ENCODE measurements around the gene SPOCK1. TPM values are rescaled to one million over a fixed set of nuclear protein-coding genes. Genes with fewer than 3 reads are reported as not detected.
"Not testable (repeated sequence)": the region's sequence is repeated elsewhere in the genome, so short reads cannot be mapped to it uniquely, and the experiment has no call there.

SPOCK1 gene
- 10 to 100 TPM in 2 of 4 donors, 1 to 10 TPM in 2; 6.4 to 11.5 (median 10.0) TPM for polyA plus RNA-seq (ENCODE audit: insufficient read length in 4 of 4)

DNA sequence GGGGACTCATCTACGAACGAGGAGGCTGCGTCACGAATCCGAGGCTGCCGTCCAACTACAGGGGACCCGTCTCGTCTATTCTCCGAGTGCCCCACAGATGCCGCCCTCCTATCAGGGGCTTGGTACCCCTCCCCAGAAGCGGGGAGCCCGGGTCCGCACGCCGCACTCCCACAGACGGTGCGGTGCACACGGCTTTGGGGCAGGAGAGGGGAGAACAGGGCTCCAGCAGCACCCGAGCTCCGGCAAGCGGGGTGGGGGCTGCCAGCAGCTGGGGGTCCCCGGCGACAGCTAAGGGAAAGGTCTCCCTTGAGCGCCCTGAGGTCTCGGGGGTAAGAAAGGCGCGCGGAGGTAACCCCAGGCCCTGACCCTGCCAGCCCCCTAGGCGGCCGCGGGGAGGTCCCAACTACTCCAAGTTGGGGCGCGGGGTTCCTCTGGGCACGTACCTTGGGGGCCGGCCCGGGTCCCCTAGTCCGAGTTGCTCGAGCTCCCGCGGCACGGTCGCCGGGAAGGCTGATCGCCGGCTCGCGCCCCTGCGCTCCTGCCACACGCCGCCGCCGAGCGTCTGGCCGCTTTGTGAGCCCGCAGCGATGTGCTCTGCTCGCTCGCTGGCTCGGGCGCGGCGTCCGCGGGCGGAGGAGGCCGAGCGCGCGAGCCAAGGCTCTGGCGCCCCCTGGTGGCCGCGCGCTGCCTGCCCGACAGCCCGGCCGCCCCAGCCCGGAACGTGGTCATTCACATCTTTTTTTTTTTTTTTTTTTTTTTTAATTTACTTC lies at the start of gene SPOCK1:
Gene SPOCK1 (minus strand): TSS at position 591 of the 770 bp plus-strand sequence.
- DNase-seq (ENCODE audit: low read depth in 4 of 4, low spot score in 2 of 4), result peak; percentile 21 to 62 (median 50)

- no peak for DNase-seq (ENCODE audit: low read depth in 4 of 4, low spot score in 2 of 4)
Observed at GRCh38 chr5:137545956-137546355, 46.8 kb upstream of the SPOCK1 start.

DNA sequence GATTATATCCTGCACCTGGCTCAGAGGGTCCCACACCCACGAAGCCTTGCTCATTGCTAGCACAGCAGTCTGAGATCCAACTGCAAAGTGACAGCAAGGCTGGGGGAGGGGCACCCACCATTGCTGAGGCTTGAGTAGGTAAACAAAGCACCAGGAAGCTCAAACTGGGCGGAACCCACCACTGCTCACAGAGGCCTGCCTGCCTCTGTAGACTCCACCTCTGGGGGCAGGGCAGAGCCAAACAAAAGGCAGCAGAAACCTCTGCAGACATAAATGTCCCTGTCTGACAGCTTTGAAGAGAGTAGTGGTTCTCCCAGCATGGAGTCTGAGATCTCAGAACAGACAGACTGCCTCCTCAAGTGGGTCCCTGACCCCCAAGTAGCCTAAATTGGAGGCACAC lies 36.3 kb upstream of the SPOCK1 start:
- DNase-seq (ENCODE audit: low read depth in 4 of 4, low spot score in 2 of 4), result not testable (repeated sequence)

- DNase-seq (ENCODE audit: low read depth in 4 of 4, low spot score in 2 of 4), result no peak
Observed at GRCh38 chr5:137533963-137534362, 34.8 kb upstream of the SPOCK1 start.

GRCh38 chr5:137531266-137531665 lies 32.1 kb upstream of the SPOCK1 start:
- no peak for DNase-seq (ENCODE audit: low read depth in 4 of 4, low spot score in 2 of 4)

DNA sequence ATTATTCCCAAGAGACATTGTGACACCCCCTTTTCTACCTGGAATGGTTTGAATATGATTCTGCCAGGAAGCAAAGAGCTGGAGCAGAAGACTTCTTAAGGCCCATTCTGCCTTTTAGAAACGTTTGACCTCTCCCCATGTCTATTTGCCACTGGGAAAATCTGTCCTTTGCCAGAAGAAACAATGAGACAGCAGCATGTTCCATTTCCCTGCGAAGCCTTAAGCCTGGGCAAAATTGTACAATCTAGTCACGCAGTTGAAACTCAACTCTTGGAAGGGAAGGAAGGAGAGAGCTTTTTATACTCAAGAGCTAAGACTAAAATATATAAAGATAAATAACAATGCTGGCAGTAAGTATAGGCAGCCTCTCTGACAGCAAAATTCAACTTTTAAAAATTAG lies 22.1 kb upstream of the SPOCK1 start:
- DNase-seq (ENCODE audit: low read depth in 4 of 4, low spot score in 2 of 4), result no peak

DNA sequence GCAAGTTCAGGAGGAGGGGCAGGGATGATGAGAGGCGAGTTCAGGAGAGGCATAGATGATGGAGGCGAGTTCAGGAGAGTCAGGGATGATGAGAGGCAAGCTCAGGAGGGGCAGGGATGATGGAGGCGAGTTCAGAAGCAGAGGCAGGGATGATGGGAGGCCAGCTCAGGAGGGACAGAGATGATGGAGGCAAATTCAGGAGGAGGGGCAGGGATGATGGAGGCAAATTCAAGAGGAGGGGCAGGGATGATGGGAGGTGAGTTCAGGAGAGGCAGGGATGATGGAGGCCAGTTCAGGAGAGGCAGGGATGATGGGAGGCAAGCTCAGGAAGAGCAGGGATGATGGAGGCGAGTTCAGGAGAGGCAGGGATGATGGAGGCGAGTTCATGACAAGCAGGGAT lies 17.8 kb upstream of the SPOCK1 start:
- no peak for DNase-seq (ENCODE audit: low read depth in 4 of 4, low spot score in 2 of 4)

DNA sequence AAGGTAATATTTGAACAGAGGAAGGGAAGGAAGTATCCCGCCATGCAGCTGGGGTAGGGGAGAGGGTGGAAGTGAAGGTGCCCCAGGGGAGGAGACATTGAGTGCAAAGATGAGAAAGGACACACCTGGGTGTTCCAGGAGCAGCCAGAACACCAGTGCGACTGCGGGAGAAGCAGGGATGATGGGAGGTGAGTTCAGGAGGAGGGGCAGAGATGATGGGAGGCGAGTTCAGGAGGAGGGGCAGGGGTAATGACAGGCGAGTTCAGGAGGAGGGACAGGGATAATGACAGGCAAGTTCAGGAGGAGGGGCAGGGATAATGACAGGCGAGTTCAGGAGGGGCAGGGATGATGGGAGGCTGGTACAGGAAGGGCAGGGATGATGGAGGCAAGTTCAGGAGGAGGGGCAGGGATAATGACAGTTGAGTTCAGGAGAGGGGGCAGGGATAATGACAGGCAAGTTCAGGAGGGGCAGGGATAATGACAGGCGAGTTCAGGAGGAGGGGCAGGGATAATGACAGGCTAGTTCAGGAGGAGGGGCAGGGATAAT lies 17.2 kb upstream of the SPOCK1 start:
- no peak for DNase-seq (ENCODE audit: low read depth in 4 of 4, low spot score in 2 of 4)

DNA sequence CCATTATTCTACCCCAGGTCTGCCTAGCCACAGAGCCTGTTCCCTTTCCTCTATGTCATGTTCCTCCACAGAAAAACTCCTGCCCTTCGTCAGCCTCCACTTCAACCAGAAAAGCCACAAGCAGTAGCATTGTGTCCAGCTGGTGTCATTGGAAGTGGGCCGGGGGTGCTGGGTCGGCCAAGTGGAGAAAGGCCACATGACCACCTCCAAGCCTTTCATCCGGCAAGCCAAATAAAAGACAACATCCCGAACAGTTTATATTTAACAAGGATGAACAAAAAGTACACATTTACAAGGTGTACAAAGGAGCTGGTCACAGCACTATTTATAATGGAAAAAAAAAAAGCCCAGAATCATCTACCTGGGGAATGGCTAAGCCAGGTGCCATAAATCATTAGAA lies 16.1 kb upstream of the SPOCK1 start:
- DNase-seq (ENCODE audit: low read depth in 4 of 4, low spot score in 2 of 4), result no peak

GRCh38 chr5:137510671-137511070 lies 11.5 kb upstream of the SPOCK1 start:
- no peak for DNase-seq (ENCODE audit: low read depth in 4 of 4, low spot score in 2 of 4)

- no peak for DNase-seq (ENCODE audit: low read depth in 4 of 4, low spot score in 2 of 4)
Observed at GRCh38 chr5:137507150-137507549, 8.0 kb upstream of the SPOCK1 start.

DNA sequence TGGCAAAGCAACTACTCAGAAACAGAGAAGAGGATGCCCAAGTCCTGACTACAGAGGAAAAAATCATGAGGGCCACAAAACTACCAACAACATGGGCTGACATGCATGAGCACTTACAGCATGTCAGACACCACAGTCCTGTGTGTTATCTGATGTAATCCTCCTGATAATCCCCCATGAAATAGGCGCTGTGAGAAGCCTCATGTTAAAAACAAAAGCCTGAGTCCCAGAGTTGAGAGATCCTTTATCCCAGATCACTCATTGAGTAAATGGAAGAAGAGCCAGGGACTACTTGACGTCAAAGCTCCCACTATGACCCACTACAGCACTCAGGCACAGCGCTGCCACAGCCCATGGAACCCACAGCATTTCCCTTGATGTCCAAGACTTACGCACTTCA lies 7.2 kb upstream of the SPOCK1 start:
- DNase-seq (ENCODE audit: low read depth in 4 of 4, low spot score in 2 of 4), result no peak

GRCh38 chr5:137504916-137505315 lies 5.8 kb upstream of the SPOCK1 start:
- no peak for DNase-seq (ENCODE audit: low read depth in 4 of 4, low spot score in 2 of 4)

DNA sequence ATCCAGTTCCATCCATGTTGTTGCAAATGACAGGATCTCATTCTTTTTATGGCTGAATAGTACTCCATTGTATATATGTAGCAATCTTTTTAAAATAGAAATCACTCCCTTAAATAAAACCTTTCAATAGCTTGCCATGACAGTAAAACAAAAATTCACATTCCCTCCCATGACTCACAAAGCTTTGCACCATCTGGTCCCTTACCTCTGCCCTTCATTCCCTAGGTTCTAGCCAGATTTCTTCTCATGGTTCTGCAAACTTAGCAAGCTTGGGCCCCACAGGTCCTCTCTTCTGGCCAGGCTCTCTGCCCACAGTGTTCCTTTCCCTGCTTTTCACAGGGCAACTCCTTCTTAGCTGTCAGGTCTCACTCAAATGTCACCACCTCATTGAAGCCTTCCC lies 4.3 kb upstream of the SPOCK1 start:
- no peak for DNase-seq (ENCODE audit: low read depth in 4 of 4, low spot score in 2 of 4)

DNA sequence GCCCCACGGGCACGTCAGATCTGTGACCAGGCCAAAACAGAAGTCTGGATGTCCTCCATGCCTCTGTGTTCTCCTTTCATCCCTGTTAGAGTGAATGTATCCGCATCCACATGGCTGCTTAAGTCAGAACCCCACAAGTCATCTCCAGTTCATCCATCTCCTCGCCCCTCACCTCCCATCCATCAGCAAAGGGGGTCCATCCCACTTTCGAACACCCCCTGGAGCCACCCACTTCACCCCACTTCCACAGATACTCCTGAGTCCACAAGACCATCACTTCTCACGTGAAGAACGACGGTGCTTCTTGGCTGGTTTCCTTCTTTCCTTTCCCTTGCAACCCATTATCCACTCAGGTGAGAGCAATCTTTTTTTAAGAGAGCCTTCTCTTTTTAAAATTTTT lies 3.5 kb upstream of the SPOCK1 start:
- DNase-seq (ENCODE audit: low read depth in 4 of 4, low spot score in 2 of 4), result no peak

DNA sequence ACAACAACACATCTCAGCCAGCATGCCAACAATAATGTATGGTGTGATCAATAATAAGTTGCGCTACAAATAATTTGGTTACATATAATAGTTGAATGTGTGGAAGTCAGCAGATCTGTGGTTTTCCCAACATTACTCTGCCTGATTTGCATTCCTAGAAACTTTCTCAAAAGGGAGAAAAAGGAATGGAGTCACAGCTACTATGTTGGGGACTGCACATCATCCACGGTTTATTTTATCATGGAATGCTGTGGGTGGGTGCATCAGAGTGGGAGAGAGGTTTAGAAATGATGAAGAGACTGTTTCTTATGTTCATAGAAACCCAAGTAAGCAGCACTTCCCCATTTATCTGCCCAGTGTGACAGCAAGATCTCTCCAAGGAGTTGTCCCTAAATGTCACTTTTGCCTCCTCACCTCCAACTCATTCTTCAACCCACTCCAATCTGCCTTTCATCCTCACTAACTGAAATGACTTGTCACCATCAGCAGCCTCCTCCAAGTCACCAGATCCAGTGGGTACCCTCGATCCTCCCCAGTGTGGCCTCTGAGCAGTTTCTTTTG lies 2.8 kb upstream of the SPOCK1 start:
- no peak for DNase-seq (ENCODE audit: low read depth in 4 of 4, low spot score in 2 of 4)

- no peak for DNase-seq (ENCODE audit: low read depth in 4 of 4, low spot score in 2 of 4)
Observed at GRCh38 chr5:137501226-137501625, 2.1 kb upstream of the SPOCK1 start.

GRCh38 chr5:137500615-137501225 lies 1.6 kb upstream of the SPOCK1 start:
- no peak for DNase-seq (ENCODE audit: low read depth in 4 of 4, low spot score in 2 of 4)

GRCh38 chr5:137499506-137499847 lies 351 bp upstream of the SPOCK1 start:
- DNase-seq (ENCODE audit: low read depth in 4 of 4, low spot score in 2 of 4), result not testable (repeated sequence)

- no peak for DNase-seq (ENCODE audit: low read depth in 4 of 4, low spot score in 2 of 4)
Observed at GRCh38 chr5:137498301-137498735, 808 bp downstream of the SPOCK1 start.

DNA sequence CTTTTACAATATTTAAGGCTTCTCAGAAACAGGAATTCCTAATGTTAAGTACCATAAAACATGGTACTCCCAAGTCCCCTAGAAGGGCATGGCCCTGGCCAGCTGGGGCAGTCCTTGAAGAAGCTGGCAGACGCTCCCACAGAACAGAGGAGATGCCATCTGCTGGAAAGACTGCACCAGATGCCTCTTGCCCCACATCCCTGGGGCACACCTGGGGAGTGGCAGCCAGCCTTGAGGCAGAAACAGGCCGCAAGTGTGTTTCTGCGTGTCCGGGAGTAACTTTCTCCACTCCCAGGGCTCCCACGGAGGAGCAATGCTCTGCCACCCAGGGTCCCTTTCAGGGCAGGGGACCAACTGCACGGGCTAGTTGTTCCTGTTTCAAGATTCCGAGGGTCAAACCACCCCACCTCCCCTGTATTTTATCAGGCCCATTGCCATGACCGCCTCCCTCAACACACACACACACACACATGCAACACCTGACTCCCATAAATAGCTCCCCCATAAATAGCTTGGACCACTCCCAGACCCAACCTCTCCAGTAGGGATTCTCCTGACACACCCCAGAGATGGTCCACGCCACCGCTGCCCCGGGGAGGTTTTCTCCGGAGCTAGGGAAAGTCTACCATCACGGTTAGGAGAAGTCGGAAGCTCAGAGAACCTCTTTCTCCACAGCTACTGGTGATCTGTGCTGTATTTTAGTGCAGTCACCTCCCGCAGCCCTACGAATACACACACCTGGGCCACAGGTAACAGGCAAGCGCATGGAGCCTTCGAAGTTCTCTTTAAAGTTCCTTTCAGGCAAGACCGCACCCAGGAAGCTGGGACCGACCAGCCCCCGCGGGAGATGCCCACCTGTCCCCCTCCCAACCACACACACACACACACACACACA lies 1.5 kb downstream of the SPOCK1 start:
- DNase-seq (ENCODE audit: low read depth in 4 of 4, low spot score in 2 of 4), result no peak

Data from left renal cortex interstitium (tissue), 4 donors.